HEK293T (cell line): ENCODE results near the gene TEF.

ENCODE experiments used
- ARNT ChIP-seq: fragments of 450-650 bp; IDR thresholded peaks from 2 replicates; pipeline ENCODE4 v1.6.1; 2017; ENCODE audit warnings: mild to moderate bottlenecking
- BHLHE40 ChIP-seq: fragments of 450-650 bp; IDR thresholded peaks from 2 replicates; pipeline ENCODE4 v1.6.1; 2016; ENCODE audit warnings: mild to moderate bottlenecking, moderate library complexity, borderline replicate concordance
- ELF4 ChIP-seq: fragments of 450-650 bp; IDR thresholded peaks from 2 replicates; pipeline ENCODE4 v1.6.1; 2017; ENCODE audit warnings: antibody characterized with exemption
- FOXA1 ChIP-seq: fragments of 450-650 bp; IDR thresholded peaks from 2 replicates; pipeline ENCODE4 v1.6.1; 2016; ENCODE audit warnings: mild to moderate bottlenecking
- FOXM1 ChIP-seq: fragments of 450-650 bp; IDR thresholded peaks from 2 replicates; pipeline ENCODE4 v1.6.1; 2017; ENCODE audit warnings: mild to moderate bottlenecking, borderline replicate concordance
- L3MBTL2 ChIP-seq: fragments of 450-650 bp; conservative IDR thresholded peaks from 2 replicates; pipeline ENCODE4 v1.6.1; 2016; ENCODE audit warnings: mild to moderate bottlenecking
- NFRKB ChIP-seq: fragments of 450-650 bp; IDR thresholded peaks from 2 replicates; pipeline ENCODE4 v1.6.1; 2016; ENCODE audit warnings: mild to moderate bottlenecking, moderate library complexity
- SUZ12 ChIP-seq: fragments of 450-650 bp; IDR thresholded peaks from 2 replicates; pipeline ENCODE4 v1.6.1; 2016; ENCODE audit warnings: mild to moderate bottlenecking
- ZNF384 ChIP-seq: fragments of 450-650 bp; IDR thresholded peaks from 2 replicates; pipeline ENCODE4 v1.6.1; 2016

DNA sequence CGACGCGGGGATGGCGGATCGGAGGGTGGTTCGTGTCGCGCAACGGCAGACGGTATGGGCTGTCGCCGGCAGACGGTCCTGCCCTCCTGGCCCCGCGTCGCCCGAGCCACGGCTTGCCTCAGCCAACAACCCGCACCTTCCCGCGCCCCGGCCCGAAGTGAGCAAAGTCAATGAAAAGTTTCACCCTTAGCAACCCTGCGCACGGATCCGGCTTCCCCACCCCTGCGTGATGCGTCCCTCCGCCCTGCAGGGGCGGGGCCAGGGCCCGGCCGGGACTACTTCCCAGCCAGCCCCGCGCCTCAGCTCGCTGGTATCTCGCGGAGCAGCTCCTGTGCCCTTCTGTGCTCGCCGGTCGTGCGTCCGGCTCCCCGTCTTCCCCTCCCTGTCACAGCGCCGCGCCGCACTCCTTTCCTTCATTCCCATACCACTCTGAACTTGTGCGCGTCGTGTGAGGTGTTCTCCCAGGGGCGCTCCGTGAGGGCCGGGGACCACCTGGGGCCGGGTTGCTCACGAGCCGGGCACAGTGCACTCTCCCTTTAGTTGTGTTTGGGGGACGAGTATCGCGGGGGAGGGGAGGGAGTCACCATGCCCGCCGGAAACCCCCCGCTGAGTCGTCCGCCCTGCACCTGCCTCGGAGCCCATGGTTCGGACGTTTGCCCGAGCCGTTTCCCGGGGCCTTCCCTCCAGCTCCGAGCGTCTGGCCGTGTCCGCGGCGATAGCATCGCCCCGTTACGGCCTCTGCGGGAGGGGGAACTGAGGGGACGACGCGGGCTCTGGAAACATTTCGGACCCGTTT lies 65.1 kb downstream of the TEF start, which contains the start of gene TOB2:
- TF ChIP-seq BHLHE40, result no peak
- TF ChIP-seq ZNF384, result no peak
- no peak for TF ChIP-seq FOXA1
- TF ChIP-seq ARNT, result no peak
- no peak for TF ChIP-seq SUZ12
- TF ChIP-seq NFRKB, result no peak
- peak; percentile 88 for TF ChIP-seq ELF4
- peak; percentile 78 for TF ChIP-seq L3MBTL2
- peak; percentile 61; the same call in 1 of the 2 replicates for TF ChIP-seq FOXM1
